H9 (cell line): ENCODE measurements around the gene PLAGL1. TPM values are rescaled to one million over a fixed set of nuclear protein-coding genes. Genes with fewer than 3 reads are reported as not detected.
"Not testable (repeated sequence)": the region's sequence is repeated elsewhere in the genome, so short reads cannot be mapped to it uniquely, and the experiment has no call there.

Source experiments
- DNase-seq: peaks from one replicate; pipeline ENCODE4 v3.0.0-alpha.2; 2017
- H2AFZ ChIP-seq: one replicate; pipeline ENCODE4 v1.6.1; 2013; ENCODE audit warnings: mild to moderate bottlenecking, low read length, control low read depth, moderate library complexity
- H2AK5ac ChIP-seq: 2 replicates; pipeline ENCODE4 v1.6.1; 2013; ENCODE audit warnings: low read length, control low read depth, mixed read lengths; ENCODE audit not compliant: insufficient read length
- H2BK120ac ChIP-seq: one replicate; pipeline ENCODE4 v1.6.1; 2013; ENCODE audit warnings: low read depth, mild to moderate bottlenecking, low read length, control low read depth, inconsistent platforms; ENCODE audit not compliant: poor library complexity, severe bottlenecking
- H2BK12ac ChIP-seq: 2 replicates; pipeline ENCODE4 v1.6.1; 2013; ENCODE audit warnings: low read length, control low read depth, mixed read lengths, low read depth; ENCODE audit not compliant: insufficient read length
- H2BK15ac ChIP-seq: 2 replicates; pipeline ENCODE4 v1.6.1; 2013; ENCODE audit warnings: low read depth, low read length, control low read depth
- H2BK20ac ChIP-seq: one replicate; pipeline ENCODE4 v1.6.1; 2013; ENCODE audit warnings: low read depth, mild to moderate bottlenecking, low read length, control low read depth, inconsistent platforms; ENCODE audit not compliant: poor library complexity, severe bottlenecking
- H2BK5ac ChIP-seq: 2 replicates; pipeline ENCODE4 v1.6.1; 2013; ENCODE audit warnings: low read length, control low read depth, mixed read lengths; ENCODE audit not compliant: insufficient read length
- H3K14ac ChIP-seq: 2 replicates; pipeline ENCODE4 v1.6.1; 2013; ENCODE audit warnings: low read length, control low read depth; ENCODE audit not compliant: insufficient read depth
- H3K18ac ChIP-seq: 2 replicates; pipeline ENCODE4 v1.6.1; 2013; ENCODE audit warnings: low read depth, mild to moderate bottlenecking, mixed read lengths, low read length, control low read depth; ENCODE audit not compliant: insufficient read length
- H3K23ac ChIP-seq: 2 replicates; pipeline ENCODE4 v1.6.1; 2013; ENCODE audit warnings: low read length, control low read depth, mixed read lengths, low read depth; ENCODE audit not compliant: insufficient read length
- H3K23me2 ChIP-seq: 2 replicates; pipeline ENCODE4 v1.6.1; 2013; ENCODE audit warnings: low read depth, mild to moderate bottlenecking, mixed read lengths, low read length, control low read depth; ENCODE audit not compliant: insufficient read length, poor library complexity, severe bottlenecking
- H3K27ac ChIP-seq: 2 replicates; pipeline ENCODE4 v1.5.1; 2013; ENCODE audit warnings: low read length, control low read depth, mixed read lengths, low read depth; ENCODE audit not compliant: insufficient read length
- H3K27me3 ChIP-seq: 2 replicates; pipeline ENCODE4 v1.6.1; 2013; ENCODE audit warnings: low read length, control low read depth, inconsistent platforms; ENCODE audit not compliant: insufficient read depth
- H3K4ac ChIP-seq: 2 replicates; pipeline ENCODE4 v1.6.1; 2013; ENCODE audit warnings: low read depth, mild to moderate bottlenecking, control low read depth, inconsistent platforms, low read length, moderate library complexity
- H3K4me1 ChIP-seq: 2 replicates; pipeline ENCODE4 v1.6.1; 2013; ENCODE audit warnings: low read length, control low read depth, inconsistent platforms; ENCODE audit not compliant: insufficient read depth
- H3K4me2 ChIP-seq: 2 replicates; pipeline ENCODE4 v1.6.1; 2013; ENCODE audit warnings: low read length, control low read depth, mixed read lengths; ENCODE audit not compliant: insufficient read length, insufficient read depth
- H3K56ac ChIP-seq: 2 replicates; pipeline ENCODE4 v1.6.1; 2013; ENCODE audit warnings: low read depth, mild to moderate bottlenecking, mixed read lengths, low read length, control low read depth; ENCODE audit not compliant: insufficient read length
- H3K79me1 ChIP-seq: 2 replicates; pipeline ENCODE4 v1.6.1; 2013; ENCODE audit warnings: low read depth, mild to moderate bottlenecking, moderate library complexity, low read length, control low read depth, inconsistent platforms; ENCODE audit not compliant: insufficient read depth, poor library complexity, severe bottlenecking
- H3K79me2 ChIP-seq: 2 replicates; pipeline ENCODE4 v1.6.1; 2013; ENCODE audit warnings: low read length, control low read depth, inconsistent platforms; ENCODE audit not compliant: insufficient read depth
- H3K9ac ChIP-seq: 2 replicates; pipeline ENCODE4 v1.6.1; 2013; ENCODE audit warnings: low read length, control low read depth, mixed read lengths; ENCODE audit not compliant: insufficient read length; ENCODE audit errors: extremely low read depth
- H3K9me3 ChIP-seq: one replicate; pipeline ENCODE4 v1.6.1; 2013; ENCODE audit warnings: low read depth, low read length, inconsistent platforms; ENCODE audit not compliant: control insufficient read depth
- H3T11ph ChIP-seq: one replicate; pipeline ENCODE4 v1.6.1; 2013; ENCODE audit warnings: mild to moderate bottlenecking, low read length, control low read depth, inconsistent platforms
- H4K20me1 ChIP-seq: one replicate; pipeline ENCODE4 v1.6.1; 2013; ENCODE audit not compliant: control insufficient read depth, insufficient read length, insufficient read depth
- H4K5ac ChIP-seq: 2 replicates; pipeline ENCODE4 v1.6.1; 2013; ENCODE audit warnings: low read depth, mild to moderate bottlenecking, mixed read lengths, low read length, control low read depth; ENCODE audit not compliant: insufficient read length
- H4K8ac ChIP-seq: replicated peaks from 2 replicates; pipeline ENCODE4 v1.6.1; 2013; ENCODE audit warnings: low read length, control low read depth, mixed read lengths, low read depth; ENCODE audit not compliant: insufficient read length
- H4K91ac ChIP-seq: 2 replicates; pipeline ENCODE4 v1.6.1; 2013; ENCODE audit warnings: low read depth, mild to moderate bottlenecking, moderate library complexity, mixed read lengths, low read length, control low read depth; ENCODE audit not compliant: insufficient read length
- H3K27ac Mint-ChIP-seq, 3 experiments: 2 replicates in 2 of 3; 3 replicates in 1 of 3; pipeline ENCODE4 v1.8.0; 2020 to 2021; ENCODE audit warnings: mixed read lengths in 3 of 3, mild to moderate bottlenecking in 1 of 3, moderate library complexity in 1 of 3
- H3K27me3 Mint-ChIP-seq: 2 replicates; pipeline ENCODE4 v1.8.0; 2021; ENCODE audit warnings: low read depth, mild to moderate bottlenecking, moderate library complexity, mixed read lengths
- H3K36me3 Mint-ChIP-seq, 3 experiments: 2 replicates in 2 of 3; 3 replicates in 1 of 3; pipeline ENCODE4 v1.8.0; 2020 to 2021; ENCODE audit warnings: low read depth in 3 of 3, mixed read lengths in 3 of 3; ENCODE audit not compliant: insufficient read depth in 1 of 3
- H3K4me1 Mint-ChIP-seq, 2 experiments: 2 replicates each; pipeline ENCODE4 v1.8.0; 2020; ENCODE audit warnings: mixed read lengths in 2 of 2
- H3K4me3 Mint-ChIP-seq, 2 experiments: 2 replicates in 1 of 2; 3 replicates in 1 of 2; pipeline ENCODE4 v1.8.0; 2020 to 2021; ENCODE audit warnings: mild to moderate bottlenecking in 2 of 2, mixed read lengths in 2 of 2, moderate library complexity in 1 of 2
- H3K9me3 Mint-ChIP-seq, 2 experiments: 2 replicates in 1 of 2; 3 replicates in 1 of 2; pipeline ENCODE4 v1.8.0; 2020; ENCODE audit warnings: mild to moderate bottlenecking in 2 of 2, mixed read lengths in 2 of 2, moderate library complexity in 1 of 2
- CTCF ChIP-seq: fragments of 200-600 bp; sonication (generic); conservative IDR thresholded peaks from 3 replicates; pipeline ENCODE4 v1.8.0; 2021; ENCODE audit warnings: antibody characterized with exemption, mild to moderate bottlenecking
- WGBS: extraction: QIAGEN DNeasy Blood & Tissue Kit; methylation state at CpG from one replicate; pipeline ENCODE4 v1.1.7; 2013; ENCODE audit warnings: missing lambda C conversion rate, low lambda C conversion rate, mixed read lengths; ENCODE audit not compliant: insufficient read length; ENCODE audit errors: extremely low coverage; 5-methylcytosine and 5-hydroxymethylcytosine counted together
- total RNA-seq: library from RNA; stranded (reverse); gene quantifications from 2 replicates; pipeline ENCODE4 v1.2.1, GENCODE V29; 2021

The PLAGL1 gene
- total RNA-seq, 1 experiment from 2014 or later = 1.9 TPM

- Histone ChIP-seq H3K9me3 (no peaks in the 10 kb centered on the region), H3K4me2 (no peak overlapping the region), H3K27me3 (no peaks in the 10 kb centered on the region), H2BK5ac (no peak overlapping the region), H3T11ph (no peak overlapping the region), H2AK5ac (no peak overlapping the region), H3K23me2 (no peaks in the 10 kb centered on the region), H2BK120ac (no peak overlapping the region), H3K27ac (no peak overlapping the region), H3K79me2 (no peaks in the 10 kb centered on the region), H4K91ac (no peak overlapping the region), H3K4ac (no peak overlapping the region), H3K9ac (no peak overlapping the region), H4K5ac (no peak overlapping the region), H3K18ac (no peak overlapping the region), H2AFZ (no peak overlapping the region), H3K14ac (no peak overlapping the region), H2BK15ac (no peak overlapping the region), H4K20me1 (no peaks in the 10 kb centered on the region), H2BK20ac (no peak overlapping the region), H3K56ac (no peak overlapping the region), H3K23ac (no peak overlapping the region), H3K4me1 (no peaks in the 10 kb centered on the region), H4K8ac (no peak overlapping the region), H3K79me1 (no peaks in the 10 kb centered on the region), H2BK12ac (no peak overlapping the region)
- H3K36me3 Mint-ChIP-seq = peaks cover 17 to 45% (median 23%) of the 10 kb centered on the region in 3 experiments
- no peak overlapping the region for H3K27ac Mint-ChIP-seq
- H3K4me1 Mint-ChIP-seq = peaks cover 24 to 31% of the 10 kb centered on the region in 2 experiments
- peaks cover 4% of the 10 kb centered on the region for H3K27me3 Mint-ChIP-seq
- no CpG with 5 or more reads among the region's 1 CpG for WGBS
- no peak for TF ChIP-seq CTCF
- DNase-seq = no peak
- peaks cover 34 to 44% of the 10 kb centered on the region in 2 experiments for H3K9me3 Mint-ChIP-seq
- H3K4me3 Mint-ChIP-seq = no peak overlapping the region
These were observed 79.2 kb downstream of the PLAGL1 start for GRCh38 chr6:143928853-143929252.

GRCh38 chr6:143917026-143917425 lies 91.0 kb downstream of the PLAGL1 start:
- not testable (repeated sequence) for H3K56ac ChIP-seq, H3K14ac ChIP-seq, H3K9ac ChIP-seq, H3K4me1 ChIP-seq, H2AK5ac ChIP-seq, H4K20me1 ChIP-seq, DNase-seq, H3K27me3 ChIP-seq, H4K8ac ChIP-seq, H3K27ac Mint-ChIP-seq, H3K79me1 ChIP-seq, H3K23ac ChIP-seq, H4K91ac ChIP-seq, H3K27ac ChIP-seq, H2BK20ac ChIP-seq, H3T11ph ChIP-seq, H2BK12ac ChIP-seq, H3K23me2 ChIP-seq, H2BK120ac ChIP-seq, H3K27me3 Mint-ChIP-seq, H3K4me2 ChIP-seq, H3K9me3 ChIP-seq, H2BK15ac ChIP-seq, H2AFZ ChIP-seq, H3K79me2 ChIP-seq, H3K4me3 Mint-ChIP-seq, H3K4ac ChIP-seq, H3K18ac ChIP-seq, H4K5ac ChIP-seq, H2BK5ac ChIP-seq
- H3K9me3 Mint-ChIP-seq = peaks cover 17 to 20% of the 10 kb centered on the region in 2 experiments
- WGBS = no CpG with 5 or more reads among the region's 4 CpGs
- H3K36me3 Mint-ChIP-seq = peaks cover 6 to 20% (median 8%) of the 10 kb centered on the region in 3 experiments
- H3K4me1 Mint-ChIP-seq = peaks cover 8 to 19% of the 10 kb centered on the region in 2 experiments
